ENCODE results near the gene DDX24.
A peak's percentile ranks its signal among the peaks of the same experiment; 100 is the strongest.

Gene DDX24

DNA sequence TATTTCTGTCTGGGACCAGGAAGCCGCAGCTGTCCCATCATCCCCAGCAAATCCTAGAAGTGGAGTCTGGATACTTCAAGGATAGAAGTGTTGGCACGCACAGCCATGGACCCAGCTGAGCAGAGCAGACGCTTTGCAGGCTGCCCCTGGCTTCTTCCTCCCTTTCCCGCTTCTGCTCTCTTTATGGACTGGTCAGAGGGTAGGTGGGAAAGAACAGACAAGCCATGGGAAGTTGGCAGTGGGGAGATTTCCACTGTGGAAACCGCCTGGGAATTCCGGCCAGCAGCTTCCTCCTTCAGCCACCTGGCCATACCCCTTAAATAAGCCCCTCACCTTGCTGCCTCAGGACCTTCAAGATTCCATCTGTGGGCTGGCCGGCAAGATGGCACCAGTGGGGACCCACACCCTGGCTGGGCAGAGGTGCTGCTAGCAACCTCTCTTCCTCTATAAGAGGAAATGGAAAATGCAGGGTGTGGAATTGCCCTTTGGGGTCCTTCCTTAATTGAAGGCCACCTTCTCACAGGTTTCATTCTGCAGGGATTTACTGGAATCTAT, 34.2 kb downstream of the DDX24 start:
- DNase-seq: no peak

DNA sequence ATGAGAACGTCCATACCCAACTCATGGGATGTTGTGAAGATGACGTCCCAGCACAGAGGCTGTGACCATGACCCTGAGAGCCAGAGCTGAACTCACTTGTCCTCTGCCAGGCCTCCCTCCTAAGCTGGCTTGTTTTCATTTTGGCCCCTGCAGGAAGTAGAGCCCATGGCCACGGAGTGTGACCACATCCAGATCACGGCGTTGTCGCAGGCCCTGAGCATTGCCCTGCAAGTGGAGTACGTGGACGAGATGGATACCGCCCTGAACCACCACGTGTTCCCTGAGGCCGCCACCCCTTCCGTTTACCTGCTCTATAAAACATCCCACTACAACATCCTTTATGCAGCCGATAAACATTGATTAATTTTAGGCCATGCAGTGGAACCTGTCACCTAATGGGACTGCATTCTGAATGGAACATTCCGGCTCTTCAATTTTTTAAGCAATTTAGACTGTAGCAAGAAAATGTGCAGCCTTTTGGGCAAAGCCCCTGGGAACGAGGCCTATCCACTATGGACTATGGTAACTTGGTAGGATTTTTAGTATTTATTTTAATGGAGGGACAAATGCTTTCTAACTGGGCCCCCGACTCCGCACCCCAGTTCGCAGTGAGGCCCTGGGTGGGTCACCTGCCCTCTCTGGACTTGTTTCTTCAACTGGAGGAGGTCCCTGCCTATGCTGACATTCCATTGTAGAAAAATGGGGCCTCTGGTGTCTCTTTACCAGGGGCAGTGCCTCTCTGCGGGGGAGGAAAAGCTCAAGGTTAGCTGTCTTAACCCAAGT, 35.2 kb downstream of the DDX24 start:
- DNase-seq: no peak

DNA sequence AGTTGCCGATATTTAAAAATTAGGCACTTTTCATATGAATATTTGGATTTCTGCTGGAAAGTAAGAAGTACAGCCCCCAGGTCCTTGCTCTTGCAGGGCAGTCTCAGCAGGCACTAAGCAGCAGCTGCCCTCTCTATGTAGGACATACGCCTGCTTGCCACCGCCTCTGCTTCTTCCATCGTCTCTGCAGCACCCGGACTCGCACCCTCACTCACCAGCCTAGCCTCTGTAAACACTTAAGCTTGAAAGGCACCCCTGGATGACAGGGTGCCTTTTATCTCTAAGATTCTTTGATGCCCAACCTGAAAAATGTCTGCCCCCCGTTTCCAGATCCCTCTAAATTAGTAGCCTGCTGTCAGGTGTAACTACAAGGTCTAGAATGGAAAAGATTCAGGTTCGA, 35.9 kb downstream of the DDX24 start:
- DNase-seq: no peak

DNA sequence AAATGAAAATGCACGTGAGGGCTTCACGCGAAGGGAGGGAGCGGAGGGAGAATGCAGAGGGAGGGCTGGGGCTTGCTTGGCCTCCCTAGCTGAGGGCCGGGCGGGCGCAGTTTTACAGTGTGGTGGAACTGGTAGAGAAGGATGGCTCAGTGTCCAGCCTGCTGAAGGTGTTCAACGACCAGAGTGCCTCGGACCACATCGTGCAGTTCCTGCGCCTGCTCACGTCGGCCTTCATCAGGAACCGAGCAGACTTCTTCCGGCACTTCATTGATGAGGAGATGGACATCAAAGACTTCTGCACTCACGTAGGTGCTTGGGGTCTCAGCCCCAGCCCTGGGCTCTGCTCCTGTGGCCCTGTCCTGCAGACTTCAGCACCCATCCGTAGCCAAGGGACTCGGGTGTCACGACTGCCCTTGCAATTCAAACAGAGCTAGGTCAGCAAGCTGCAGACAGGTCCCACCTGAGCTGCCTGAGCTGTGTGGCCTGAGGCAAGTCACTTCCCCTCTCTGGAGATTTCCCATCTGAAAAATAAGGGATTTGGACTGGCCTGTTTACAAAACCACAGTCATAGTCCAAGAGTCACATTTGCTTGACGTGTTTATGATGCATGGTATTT, 36.4 kb downstream of the DDX24 start:
- DNase-seq: no peak

DNA sequence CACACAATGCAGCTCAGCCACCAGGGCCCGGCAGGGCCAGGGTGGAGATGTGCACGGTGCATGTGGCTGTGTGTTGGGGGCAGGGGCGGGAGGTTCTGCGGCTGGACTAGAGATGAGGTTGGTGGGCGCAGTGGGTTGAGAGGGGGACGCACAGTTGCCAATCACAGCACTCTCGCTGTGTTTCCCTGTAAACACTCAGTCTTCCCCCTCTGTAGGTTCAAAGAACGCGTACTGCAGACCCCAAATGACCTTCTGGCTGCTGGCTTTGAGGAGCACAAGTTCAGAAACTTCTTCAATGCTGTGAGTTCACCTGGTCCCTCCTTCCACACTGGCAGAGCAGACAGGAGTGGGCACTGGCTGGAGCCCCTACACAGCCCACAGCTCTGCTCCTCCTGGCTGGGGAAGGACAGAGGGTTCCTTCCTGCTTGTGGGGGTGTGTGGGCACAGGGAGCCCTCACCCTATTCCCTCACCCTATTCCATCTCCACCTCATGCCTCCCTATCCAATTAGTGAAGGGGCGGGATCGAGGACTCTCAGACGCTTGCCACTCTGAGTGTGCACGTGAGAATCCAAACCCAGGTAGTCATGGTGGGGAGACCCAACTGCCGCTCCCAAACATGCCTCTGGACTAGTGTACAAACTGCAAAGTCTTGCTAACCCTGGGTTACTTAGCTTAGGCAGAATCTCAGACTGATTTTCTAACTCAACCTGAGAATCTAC, 37.1 kb downstream of the DDX24 start:
- DNase-seq: no peak

DNA sequence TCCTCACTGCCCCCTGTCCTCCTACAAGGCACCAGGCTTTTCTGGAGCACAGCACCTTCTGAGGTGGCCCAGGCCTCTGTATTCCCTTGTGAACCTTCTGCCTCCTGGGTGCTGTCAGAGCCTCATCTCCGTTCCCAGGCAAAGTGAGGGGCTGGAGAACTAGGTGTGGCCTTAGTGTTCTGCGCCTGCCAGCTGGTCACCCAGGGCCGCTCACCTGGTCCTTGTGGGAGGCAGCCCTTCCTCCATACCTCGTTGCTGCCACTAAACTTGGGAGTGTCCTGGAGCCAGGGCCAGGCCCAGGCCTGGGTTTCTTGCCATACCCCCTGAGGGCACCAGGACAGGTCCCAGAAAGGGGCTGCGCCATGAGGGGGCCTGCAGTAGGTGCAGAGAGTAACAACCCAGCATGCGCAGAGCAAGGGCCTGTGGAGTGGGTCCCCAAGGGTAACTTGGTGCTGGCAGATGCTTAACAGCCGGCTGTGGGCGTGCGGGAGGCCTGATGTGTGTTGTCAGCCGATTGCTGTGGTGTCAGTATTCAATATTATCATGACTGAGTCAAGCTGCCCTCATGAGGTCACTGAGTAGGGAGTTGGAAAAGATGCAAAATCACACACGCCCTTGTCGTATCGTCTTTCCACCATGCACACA, 37.8 kb downstream of the DDX24 start:
- no peak for DNase-seq

DNA sequence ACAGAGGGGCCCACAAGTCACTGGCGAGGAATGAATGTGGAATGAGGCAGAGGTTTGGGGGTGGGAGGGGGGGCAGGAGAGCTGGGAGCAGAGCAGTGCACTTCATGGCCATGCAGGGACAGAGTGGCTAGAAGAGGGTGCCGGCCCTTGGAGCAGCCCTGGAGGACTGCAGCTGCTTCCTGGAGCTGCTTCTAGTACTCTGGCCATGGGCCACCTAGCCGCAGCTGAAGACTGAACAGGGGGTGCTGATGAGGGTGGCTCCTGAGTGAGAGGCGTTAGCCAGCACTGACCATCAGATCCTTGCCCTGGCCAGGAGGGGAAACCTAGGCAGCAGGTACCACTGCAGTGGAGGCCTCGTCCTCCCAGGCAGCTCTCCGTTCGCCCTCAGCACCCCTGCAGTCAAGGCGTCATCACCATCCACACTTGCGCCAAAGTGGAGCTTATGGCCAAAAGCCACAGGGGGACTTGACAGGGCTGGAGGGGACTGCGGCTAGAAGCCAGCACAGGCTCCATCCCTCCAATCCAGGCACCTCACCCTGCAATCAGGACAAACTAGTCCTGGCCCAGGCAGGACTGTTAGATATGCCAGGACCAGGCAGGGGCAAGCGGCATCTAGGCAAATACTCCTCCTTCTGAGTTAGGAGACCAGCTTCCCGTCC, 38.4 kb downstream of the DDX24 start:
- DNase-seq: no peak

DNA sequence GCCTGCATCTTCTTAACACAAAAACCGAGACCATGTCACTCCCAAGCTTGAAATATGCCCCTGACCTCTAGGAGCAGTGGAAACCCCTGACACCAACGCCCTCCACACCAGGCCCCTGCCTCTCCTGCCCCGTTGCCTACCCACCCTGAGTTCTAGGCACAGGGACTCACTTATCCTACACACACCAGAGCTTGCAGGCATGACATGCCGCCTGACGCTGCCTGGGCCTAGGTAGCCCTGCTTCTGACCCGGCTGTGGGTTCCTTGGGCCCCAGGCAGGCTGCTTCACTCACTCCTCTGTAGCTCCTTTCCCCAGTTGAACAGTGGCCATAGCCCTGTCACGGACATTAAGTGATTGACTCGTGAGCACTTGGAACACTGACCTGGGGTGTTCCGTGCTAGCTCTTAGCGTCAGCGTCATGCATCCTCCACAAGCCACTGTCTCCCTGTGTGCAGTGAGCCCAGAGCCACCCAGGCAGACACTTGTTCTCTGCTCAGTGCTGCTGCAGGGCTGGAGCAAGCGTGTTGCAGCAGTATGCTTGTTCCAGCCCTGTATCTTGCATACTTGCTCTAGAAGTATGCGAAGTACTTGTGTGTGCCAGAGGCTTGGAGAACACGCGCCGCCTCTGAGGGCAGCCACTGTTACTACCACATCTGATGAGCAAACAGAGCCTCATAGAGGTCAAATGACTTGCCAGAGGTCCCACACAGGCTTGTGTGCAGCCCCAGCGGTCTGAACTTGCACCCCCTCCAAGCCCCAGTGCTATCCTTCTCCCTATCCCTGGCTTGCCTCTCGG, 39.3 kb downstream of the DDX24 start:
- no peak for DNase-seq

DNA sequence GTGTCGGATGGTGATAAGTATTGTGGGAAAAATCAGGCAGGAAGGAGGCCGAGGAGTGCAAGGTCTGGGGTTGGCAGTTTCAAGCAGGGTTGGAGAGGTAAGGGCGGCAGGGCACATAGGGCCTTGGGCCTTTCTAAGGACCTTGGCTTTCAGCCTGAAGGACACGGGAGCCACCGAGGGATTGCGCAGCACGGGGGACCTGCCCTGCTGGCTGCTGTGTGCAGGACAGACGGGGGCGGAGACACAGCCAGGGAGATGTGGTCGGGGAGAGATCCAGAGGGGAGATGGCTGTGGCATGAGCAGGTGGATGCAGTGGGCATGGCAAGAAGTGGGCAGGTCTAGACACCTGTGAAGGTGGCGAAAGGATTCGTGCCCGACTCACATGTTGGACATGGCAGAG, 40.2 kb downstream of the DDX24 start:
- DNase-seq: no peak

DNA sequence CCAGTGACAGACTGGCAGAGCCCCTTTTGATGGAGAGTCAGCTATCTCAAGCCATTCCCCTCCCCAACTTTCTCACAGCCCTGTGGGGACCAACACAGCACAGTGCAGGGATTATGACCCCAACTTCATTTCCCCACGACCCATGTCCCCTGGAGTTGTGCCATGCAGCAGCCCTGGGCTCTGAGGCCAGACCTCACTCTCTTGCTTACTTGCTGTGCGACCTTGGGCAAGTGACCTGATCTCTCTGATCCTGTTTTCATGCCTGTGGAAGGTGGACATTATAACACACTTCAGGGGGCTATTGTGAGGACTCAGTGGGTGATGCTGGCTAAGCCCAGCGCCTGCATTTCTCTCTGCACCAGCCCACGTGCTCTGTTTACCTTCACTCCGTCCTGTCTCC, 40.8 kb downstream of the DDX24 start:
- DNase-seq: no peak

DNA sequence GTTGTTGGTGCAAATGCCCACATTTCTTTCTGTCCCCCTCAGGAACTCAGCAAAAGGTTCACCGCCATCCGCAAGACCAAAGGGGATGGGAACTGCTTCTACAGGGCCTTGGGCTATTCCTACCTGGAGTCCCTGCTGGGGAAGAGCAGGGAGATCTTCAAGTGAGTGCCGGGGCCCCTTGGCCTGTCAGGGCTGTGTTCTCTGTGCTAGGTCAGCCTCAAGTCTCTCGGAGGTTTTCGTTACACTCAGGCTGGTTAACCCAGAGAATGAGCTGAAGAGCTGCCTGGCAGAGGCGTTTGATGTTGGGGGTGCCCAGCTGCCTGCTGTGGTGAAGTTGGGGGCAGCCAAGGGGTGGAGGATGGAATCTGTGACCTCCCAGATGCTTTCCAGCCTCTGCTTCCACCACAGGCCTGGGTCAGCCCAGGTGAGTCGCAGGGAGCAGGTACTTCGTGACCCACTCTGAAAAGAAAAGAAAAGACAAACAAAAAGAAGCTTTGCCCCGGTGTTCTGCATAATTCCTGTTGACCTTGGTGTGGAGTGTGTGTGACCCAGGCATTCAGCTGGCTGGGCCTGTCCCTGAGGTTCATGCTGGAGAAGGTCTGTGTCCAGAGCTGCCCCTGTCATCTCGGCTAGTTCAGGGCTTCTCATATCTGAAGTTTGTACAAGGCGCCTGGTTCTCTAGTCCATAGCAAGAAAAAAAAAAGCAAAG, 41.9 kb downstream of the DDX24 start:
- DNase-seq: no peak

DNA sequence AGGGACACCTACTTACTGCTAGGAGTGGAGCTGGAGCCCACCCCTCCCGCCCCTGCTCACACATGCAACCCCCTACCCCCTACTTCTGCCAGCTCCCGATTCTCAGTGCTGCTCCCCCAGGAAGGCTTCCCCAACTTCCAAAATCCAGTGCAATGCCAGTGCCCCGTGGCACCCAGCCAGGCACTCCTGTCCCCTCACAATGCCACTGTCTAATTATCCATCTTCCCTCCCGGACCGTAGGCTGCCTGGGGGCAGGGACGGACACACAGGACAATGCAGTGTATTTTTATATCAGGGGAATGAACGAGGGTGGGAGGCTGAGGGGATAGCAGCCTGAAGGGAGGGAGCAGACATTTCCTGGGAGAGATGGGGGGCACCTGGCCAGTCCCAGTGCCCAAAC, 42.5 kb downstream of the DDX24 start:
- DNase-seq: no peak

DNA sequence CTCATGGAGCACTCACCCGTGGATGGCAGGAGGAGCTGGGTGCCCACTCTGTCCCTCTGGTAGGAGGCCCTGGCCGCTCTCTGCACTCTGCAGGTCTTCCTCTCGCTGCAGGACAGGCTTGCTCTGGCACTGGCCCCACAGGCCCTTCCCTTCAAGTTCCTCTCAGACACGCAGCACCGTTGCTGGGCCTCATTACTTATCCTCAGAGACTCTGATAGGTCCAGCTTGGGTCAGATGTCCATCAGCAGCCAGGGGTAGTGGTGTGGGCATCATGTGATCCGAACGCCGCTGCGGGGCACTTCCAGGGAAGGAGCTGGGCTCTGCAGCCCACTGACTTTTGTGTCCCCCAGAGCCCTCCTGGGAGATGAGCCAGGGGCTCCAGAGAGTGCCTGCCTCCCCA, 43.0 kb downstream of the DDX24 start:
- no peak for DNase-seq

DNA sequence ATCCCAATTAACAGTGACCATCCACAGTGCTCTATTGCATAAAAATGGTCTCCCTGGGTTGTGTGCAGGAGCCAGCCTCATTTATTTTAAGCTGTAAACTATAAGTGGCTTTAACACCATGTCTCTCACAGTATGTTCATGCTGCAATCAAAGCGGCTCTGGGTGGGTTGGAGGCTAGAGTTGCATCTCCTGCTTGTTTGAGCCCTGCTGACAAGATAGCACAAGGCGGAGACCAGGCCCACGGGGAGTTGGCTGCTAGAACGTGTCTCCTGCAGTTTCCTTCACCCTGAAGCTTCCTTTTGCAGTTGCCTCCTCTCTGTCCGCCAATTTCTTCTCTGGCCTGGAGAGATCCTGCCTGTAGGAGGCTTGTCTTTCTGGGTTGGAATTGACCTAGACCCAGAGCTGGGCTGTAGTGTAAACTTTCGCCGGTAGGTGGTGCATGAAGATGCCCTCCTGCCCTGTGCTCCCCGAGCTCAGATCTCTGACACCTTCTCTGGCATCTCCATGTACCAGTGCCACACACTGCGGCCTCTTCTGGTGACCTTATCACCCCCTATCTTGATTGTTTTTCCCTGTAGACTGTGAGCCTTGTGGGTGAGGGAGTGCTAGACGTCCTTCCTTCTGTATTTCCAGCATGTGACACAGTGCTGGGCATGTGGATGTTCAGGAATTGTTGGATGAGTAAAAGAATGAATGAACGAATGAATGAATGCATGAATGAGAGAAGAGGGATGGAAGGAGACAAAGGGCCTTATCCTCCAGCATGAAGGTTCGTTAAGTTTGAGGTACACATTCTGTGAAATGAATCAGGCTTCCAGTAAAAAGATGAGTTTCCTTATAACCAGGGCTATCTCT, 44.5 kb downstream of the DDX24 start:
- DNase-seq: peak; percentile 52

DNA sequence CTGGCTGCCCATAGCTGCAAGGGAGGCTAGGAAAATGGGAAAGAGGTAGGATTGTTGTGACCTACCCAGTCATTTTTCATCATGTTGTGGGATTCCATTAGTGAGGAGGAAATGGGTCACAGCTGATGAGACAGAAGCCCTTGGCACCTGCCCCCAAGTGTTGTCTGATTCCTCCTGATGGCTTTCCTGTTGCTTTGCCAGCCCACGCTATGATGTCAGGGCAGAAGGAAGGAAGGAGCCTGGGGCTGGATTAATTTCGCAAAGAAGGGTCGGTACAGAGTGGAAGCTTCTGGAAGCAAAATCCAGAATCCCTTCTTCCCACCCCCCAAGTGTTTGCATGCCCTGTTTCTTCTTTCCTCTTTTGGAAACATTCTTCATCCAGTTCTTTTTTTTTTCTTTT, 46.1 kb downstream of the DDX24 start:
- no peak for DNase-seq

DNA sequence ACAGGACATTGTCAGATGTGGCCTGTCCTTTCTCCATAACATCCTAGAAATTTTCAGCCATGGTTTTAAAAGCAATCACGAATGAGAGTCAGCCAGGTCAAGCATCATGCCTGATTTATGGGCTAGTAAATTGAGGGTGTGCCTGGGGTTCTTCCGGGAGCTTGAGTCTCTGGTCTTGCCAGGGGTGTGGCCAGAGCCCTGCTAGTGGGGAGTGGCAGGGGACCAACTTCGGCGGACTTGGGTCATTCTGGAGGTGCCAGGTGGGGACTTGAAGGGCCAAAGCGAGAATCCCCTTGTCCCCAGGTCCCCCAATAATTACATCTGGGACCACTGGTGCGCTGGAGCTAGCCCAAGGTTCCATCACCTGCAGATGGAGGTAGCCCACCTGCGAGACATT, 49.1 kb downstream of the DDX24 start:
- DNase-seq: no peak

DNA sequence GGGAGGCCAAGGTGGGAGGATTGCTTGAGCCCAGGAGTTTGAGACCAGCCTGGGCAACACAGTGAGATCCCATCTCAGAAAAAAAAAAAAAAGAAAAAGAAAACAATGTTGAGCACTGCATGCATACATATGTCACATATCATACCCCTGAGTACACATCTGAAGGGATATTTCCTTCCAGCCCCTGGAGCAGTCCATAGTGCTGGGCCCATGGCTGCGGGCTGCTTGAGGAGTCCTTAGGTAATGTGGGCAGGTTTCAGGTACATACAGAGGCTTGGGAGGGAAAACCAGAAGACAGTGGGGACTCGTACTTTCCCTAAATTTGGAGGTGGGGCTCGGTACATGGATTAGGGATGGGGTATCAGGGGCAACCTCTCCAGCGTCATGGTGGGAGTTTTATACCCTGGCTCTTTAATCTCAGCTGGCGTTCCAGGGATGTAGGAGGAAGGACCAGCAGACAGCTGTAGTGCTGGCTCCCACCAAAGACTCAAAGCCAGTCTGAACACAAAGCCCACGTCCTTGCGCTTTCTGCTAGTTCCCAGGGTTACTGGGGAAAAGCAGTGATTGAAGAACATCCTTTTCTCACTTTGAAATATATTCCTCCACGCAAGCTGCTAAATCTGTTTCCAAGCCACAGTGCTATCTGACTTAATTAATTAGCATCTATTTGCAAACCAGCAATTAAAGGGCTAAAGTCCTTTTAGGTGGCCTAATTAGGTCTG, 49.7 kb downstream of the DDX24 start:
- no peak for DNase-seq

DNA sequence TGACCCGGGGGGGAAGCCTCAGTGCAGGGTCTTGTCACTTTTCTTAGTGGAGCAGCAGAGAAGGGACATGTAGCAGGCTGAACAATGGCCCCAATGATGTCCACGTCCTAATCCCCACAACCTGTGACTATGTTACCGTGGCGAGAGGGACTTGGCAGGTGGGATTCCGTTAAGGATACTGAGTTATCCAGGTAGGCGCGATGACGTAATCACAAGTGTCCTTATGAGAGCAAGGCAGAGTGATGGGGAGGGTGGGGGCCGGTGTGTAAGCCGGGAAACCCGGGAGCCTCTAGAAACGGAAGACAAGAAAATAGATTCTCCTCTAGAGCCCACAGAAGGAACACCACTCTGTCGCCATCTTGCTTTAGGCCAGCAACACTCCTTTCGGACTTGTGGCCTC, 50.4 kb downstream of the DDX24 start:
- DNase-seq: no peak

DNA sequence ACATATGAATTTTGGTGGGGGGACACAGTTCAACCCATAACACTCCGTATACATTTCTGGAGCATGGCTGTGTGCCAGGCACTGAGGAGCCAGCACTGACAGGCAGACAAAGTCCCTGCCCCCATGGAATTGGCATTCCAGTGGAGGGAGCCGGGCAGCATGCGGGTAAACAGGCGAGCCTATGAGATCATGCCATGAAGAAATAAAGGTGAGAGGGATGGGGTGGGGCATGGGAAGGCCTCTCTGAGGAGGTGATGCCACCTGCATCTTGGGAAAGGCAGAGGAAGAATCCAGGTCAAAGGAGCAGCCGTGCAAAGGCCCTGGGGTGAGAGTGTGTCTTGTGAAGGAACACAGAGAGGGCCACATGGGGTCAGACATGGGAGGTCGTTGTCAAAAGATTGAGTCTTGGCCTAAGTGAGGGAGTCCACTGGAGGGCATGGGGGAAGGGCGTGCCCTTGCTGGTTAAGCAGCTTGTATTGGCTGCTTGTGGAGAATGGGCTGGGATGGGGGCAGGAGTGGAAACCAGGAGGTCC, 51.3 kb downstream of the DDX24 start:
- no peak for DNase-seq

All from DMS153 (cell line).